Activated B cell treated with CpG ODN at 0.5 μM for 24 hours (primary cell): ENCODE data around the gene MAN2C1. TPM values are rescaled to one million over a fixed set of nuclear protein-coding genes. Genes with fewer than 3 reads are reported as not detected.

Experiments
- ATAC-seq: fragments of 200-7000 bp; cut with Tn5 transposase; one replicate; pipeline ENCODE4 v1.10.0; 2021; ENCODE audit warnings: low read depth, mild to moderate bottlenecking, moderate library complexity
- CTCF ChIA-PET: fragments of 350-600 bp; sonication (Branson Sonifier 250); formaldehyde crosslinking; loops from one replicate; lab custom pipeline; 2021; ENCODE audit warnings: antibody characterized with exemption; lab: Charles Lee
- POLR2A ChIA-PET: fragments of 350-600 bp; sonication (Branson Sonifier 250); formaldehyde crosslinking; loops from one replicate; lab custom pipeline; 2021; ENCODE audit warnings: antibody characterized with exemption; lab: Charles Lee
- DNase-seq: peaks from one replicate; pipeline ENCODE4 v3.0.0; 2022
- H3K27ac Mint-ChIP-seq: one replicate; pipeline ENCODE4 v1.8.0; 2020; ENCODE audit warnings: mixed read lengths
- H3K27me3 Mint-ChIP-seq: one replicate; pipeline ENCODE4 v1.8.0; 2021; ENCODE audit warnings: mixed read lengths
- H3K36me3 Mint-ChIP-seq: one replicate; pipeline ENCODE4 v1.8.0; 2021; ENCODE audit warnings: low read depth, mixed read lengths
- H3K4me1 Mint-ChIP-seq: one replicate; pipeline ENCODE4 v1.8.0; 2021; ENCODE audit warnings: mixed read lengths
- H3K4me3 Mint-ChIP-seq: one replicate; pipeline ENCODE4 v1.8.0; 2020; ENCODE audit warnings: mild to moderate bottlenecking, mixed read lengths
- H3K9me3 Mint-ChIP-seq: one replicate; pipeline ENCODE4 v1.8.0; 2020; ENCODE audit warnings: mixed read lengths
- intact Hi-C: fragments of 100-400 bp; cut with micrococcal nuclease; formaldehyde crosslinking; loops from one replicate; pipeline ENCODE4 v1.15.1; 2024
- total RNA-seq: library from RNA; stranded (reverse); gene quantifications from 2 replicates; pipeline ENCODE4 v1.2.3, GENCODE V29; 2022
- TF ChIP-seq, protein P1 (sequence below): fragments of 200-600 bp; IDR thresholded peaks from one replicate; pipeline ENCODE4 v1.8.0; 2022; ENCODE audit warnings: antibody characterized with exemption, mild to moderate bottlenecking

The MAN2C1 gene
- total RNA-seq, 1 donor from 2014 or later, result 213 TPM

DNA sequence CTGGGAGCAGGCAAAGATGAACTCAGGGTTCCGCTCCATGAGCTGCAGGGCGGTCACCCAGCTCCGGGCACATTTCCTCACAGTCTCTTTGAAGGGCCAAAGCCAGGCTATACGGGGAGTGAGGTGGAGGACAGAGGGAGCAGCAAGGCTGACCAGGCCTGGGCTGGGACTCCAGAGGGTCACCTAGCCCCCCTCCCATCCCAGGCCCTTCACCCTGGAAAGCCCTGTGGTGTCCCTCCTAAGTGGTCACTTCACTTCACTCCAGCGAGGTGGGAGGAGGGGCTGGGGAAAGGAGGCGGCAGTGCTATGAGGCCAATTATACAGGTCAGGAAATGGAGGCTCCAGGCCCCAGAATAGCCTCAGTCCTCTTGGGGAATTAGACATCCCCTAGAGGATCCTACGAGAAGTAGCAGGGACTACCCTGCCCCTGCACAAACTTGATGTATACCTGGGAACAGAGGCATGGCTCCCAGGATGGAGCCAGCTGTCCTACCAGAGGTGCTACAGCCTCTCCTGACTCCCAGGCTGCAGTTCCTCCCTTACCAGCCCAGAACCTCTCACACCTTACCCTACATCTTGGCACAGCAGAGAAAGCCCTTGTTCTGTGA, 5.7 kb downstream of the MAN2C1 start:
- Mint-ChIP-seq H3K27me3 (no peaks in the 10 kb centered on the region), H3K36me3 (peaks cover 46% of the 10 kb centered on the region), H3K4me3 (no peak overlapping the region), H3K4me1 (peaks cover 9% of the 10 kb centered on the region), H3K9me3 (no peaks in the 10 kb centered on the region), H3K27ac (no peak overlapping the region)
- POLR2A ChIA-PET, result interaction anchor here (1.0 kb wide), 1 partner anchor 10 kb away, joined by 3 read pairs; no protein-coding TSS in a partner anchor
- intact Hi-C loops, result no loop called here
- ATAC-seq (no peak), DNase-seq (no peak)
- TF ChIP-seq, protein P1, sequence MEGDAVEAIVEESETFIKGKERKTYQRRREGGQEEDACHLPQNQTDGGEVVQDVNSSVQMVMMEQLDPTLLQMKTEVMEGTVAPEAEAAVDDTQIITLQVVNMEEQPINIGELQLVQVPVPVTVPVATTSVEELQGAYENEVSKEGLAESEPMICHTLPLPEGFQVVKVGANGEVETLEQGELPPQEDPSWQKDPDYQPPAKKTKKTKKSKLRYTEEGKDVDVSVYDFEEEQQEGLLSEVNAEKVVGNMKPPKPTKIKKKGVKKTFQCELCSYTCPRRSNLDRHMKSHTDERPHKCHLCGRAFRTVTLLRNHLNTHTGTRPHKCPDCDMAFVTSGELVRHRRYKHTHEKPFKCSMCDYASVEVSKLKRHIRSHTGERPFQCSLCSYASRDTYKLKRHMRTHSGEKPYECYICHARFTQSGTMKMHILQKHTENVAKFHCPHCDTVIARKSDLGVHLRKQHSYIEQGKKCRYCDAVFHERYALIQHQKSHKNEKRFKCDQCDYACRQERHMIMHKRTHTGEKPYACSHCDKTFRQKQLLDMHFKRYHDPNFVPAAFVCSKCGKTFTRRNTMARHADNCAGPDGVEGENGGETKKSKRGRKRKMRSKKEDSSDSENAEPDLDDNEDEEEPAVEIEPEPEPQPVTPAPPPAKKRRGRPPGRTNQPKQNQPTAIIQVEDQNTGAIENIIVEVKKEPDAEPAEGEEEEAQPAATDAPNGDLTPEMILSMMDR, result no peak
- CTCF ChIA-PET, result no interaction called here

DNA sequence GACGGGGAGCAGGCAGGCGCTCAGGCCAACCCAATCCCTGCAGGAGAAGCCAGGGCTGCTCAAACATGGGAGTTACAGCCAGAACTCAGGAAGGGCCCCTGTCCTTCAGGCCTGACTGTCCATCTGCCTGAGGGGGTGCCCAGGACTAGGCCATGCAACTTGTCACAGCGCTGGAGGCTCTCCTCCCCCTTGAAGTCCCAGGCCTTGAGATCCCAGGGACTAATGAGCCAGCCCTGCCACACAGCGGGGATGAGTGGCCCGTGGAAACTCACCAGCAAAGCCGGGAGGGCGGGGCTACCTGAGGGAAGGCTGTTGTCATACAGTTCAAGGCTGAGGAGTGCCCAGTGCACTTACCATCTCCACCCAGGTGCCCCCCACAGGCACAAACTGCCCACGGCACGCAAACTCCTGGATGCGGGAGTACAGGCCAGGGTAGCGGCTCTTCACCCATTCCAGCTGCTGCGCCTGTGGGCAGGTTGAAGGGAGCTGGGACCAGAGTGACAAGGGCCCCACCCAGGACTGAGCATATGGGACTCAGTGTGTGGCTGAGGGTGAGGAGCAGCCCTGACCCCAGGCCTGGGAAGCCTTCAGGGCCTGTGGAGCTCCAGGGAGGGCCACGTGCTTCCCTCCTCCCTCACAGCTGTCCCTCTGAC, 6.3 kb downstream of the MAN2C1 start:
- intact Hi-C loops, result no loop called here
- Mint-ChIP-seq H3K9me3 (no peaks in the 10 kb centered on the region), H3K4me1 (peaks cover 4% of the 10 kb centered on the region), H3K27me3 (no peaks in the 10 kb centered on the region), H3K27ac (no peak overlapping the region), H3K4me3 (no peak overlapping the region), H3K36me3 (peaks cover 46% of the 10 kb centered on the region)
- ChIA-PET CTCF (no interaction called here), POLR2A (no interaction called here)
- TF ChIP-seq, protein P1, result no peak
- DNase-seq (no peak), ATAC-seq (no peak)

DNA sequence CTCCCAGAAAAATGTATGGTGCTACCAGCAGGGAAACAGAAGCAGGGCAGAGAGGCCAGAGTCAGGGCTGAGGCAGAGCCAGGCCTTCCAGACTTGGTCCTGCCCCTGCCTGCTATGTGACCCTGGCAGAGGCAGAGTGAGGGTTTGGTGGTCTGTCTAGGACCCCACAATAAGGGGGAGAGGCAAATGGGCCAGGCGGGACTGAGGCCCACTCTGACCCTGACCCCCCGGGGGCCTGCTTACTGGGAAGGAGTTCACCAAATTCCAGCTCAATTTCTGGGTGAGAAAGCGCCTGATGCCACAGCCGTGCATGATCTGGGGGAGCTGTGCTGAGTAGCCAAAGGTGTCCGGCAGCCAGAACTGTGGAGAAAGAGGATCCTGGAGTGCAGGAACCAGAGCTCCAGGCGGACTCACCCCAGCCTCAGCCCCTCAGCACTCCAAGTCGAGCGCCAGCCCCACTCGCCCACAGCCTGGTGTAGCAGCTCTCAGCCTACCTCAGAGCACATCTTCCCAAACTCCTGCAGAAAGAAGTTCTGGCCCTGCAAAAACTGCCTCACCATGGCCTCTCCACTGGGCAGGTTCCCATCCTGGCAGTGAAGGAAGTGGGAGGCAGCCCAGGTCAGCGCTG, 6.9 kb downstream of the MAN2C1 start:
- intact Hi-C loops, result no loop called here
- Mint-ChIP-seq H3K4me3 (no peak overlapping the region), H3K27me3 (no peaks in the 10 kb centered on the region), H3K27ac (no peak overlapping the region), H3K4me1 (no peaks in the 10 kb centered on the region), H3K36me3 (peaks cover 43% of the 10 kb centered on the region), H3K9me3 (no peaks in the 10 kb centered on the region)
- TF ChIP-seq, protein P1, result no peak
- ATAC-seq, result no peak
- CTCF ChIA-PET, result no interaction called here
- POLR2A ChIA-PET, result no interaction called here
- DNase-seq, result no peak

DNA sequence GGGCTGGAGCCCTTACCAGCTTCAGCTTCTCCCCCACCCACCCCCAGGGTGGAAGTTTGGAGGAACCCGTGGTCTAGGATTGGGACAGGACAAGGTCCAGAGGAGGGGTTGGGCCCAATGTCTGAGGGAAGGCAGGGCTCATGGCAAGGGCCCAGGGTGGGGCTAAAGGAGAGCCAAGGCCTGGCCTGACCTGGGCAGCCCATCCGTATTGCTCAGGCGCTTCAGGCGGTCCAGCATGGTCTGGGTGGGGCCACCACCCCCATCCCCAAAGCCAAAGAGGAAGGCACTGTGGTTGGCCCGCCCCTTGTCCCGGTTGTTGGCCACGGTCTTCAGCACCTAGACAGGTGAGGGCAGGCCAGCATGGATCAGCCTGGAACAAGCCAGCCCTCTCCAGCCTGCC, 7.6 kb downstream of the MAN2C1 start:
- Mint-ChIP-seq H3K27me3 (no peaks in the 10 kb centered on the region), H3K9me3 (no peaks in the 10 kb centered on the region), H3K4me1 (no peaks in the 10 kb centered on the region), H3K27ac (no peak overlapping the region), H3K36me3 (peaks cover 42% of the 10 kb centered on the region), H3K4me3 (no peak overlapping the region)
- intact Hi-C loops, result no loop called here
- TF ChIP-seq, protein P1, result no peak
- ChIA-PET CTCF (no interaction called here), POLR2A (interaction anchor here (1.8 kb wide), 1 partner anchor 7 kb away, joined by 5 read pairs; the partner anchor contains the start of gene MAN2C1)
- ATAC-seq, result no peak
- no peak for DNase-seq

DNA sequence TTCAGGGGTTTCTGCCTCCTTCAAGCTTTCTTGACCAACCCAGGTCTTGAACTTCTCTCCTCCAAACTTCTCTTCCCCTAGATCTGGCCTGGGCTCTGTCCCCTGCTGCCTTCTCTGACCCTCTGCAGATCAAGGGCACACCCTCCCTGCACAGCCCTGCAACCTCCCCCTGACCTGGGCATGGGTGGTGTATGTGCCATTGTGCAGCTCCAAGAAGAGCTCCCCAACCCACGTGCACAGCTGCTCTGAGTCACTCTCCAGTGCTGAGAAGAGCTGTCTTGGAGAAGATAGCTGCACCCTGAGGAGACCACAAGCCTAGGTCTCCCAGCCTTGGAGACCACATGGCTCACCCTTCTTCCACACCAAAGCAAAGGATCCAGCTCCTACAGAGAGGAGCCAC, 8.0 kb downstream of the MAN2C1 start:
- Mint-ChIP-seq H3K36me3 (peaks cover 41% of the 10 kb centered on the region), H3K4me1 (no peaks in the 10 kb centered on the region), H3K9me3 (no peaks in the 10 kb centered on the region), H3K4me3 (no peak overlapping the region), H3K27me3 (no peaks in the 10 kb centered on the region), H3K27ac (no peak overlapping the region)
- no peak for ATAC-seq
- DNase-seq, result no peak
- intact Hi-C loops, result no loop called here
- POLR2A ChIA-PET, result interaction anchor here (1.8 kb wide), 1 partner anchor 8 kb away, joined by 5 read pairs; the partner anchor contains the start of gene MAN2C1
- TF ChIP-seq, protein P1, result no peak
- CTCF ChIA-PET, result interaction anchor here (1.2 kb wide), 1 partner anchor 8 kb away, joined by 3 read pairs; the partner anchor contains the start of gene MAN2C1
